PC-9 (cell line): ENCODE data around the gene ARL3. TPM values are rescaled to one million over a fixed set of nuclear protein-coding genes. Genes with fewer than 3 reads are reported as not detected.
A peak's percentile ranks its signal among the peaks of the same experiment; 100 is the strongest.

ENCODE experiments used
- BruUV-seq: library from RNA; stranded (reverse); fragments of 400-500 nt; replicated peaks from 2 replicates; lab custom pipeline; 2021; lab: Mats Ljungman, UMichigan
- CTCF ChIA-PET: fragments of 300-600 bp; sonication (Branson Sonifier 250); formaldehyde crosslinking; loops from one replicate; lab custom pipeline; 2022; ENCODE audit warnings: antibody characterized with exemption; lab: Charles Lee
- POLR2A ChIA-PET: fragments of 300-600 bp; sonication (Branson Sonifier 250); formaldehyde crosslinking; loops from one replicate; lab custom pipeline; 2022; ENCODE audit warnings: antibody characterized with exemption; ENCODE audit not compliant: unreplicated experiment; lab: Charles Lee
- DNase-seq, 2 experiments: peaks; one replicate each; pipeline versions ENCODE4 v3.0.0 to v3.0.0-alpha.2; 2015 to 2022; ENCODE audit warnings: mixed read lengths in 1 of 2
- H2AFZ ChIP-seq: fragments of 200-600 bp; sonication (generic); 2 replicates; pipeline ENCODE4 v1.8.1; 2017; ENCODE audit warnings: antibody characterized with exemption
- H3F3A ChIP-seq: fragments of 200-600 bp; sonication (generic); 2 replicates; pipeline ENCODE4 v1.8.1; 2017; ENCODE audit warnings: antibody characterized with exemption, mild to moderate bottlenecking, low read depth; ENCODE audit not compliant: insufficient read depth
- H3K27ac ChIP-seq: fragments of 200-600 bp; sonication (generic); 2 replicates; pipeline ENCODE4 v1.6.1; 2016; ENCODE audit warnings: mixed run types
- H3K27me3 ChIP-seq: fragments of 200-600 bp; sonication (generic); 2 replicates; pipeline ENCODE4 v1.6.1; 2016; ENCODE audit warnings: low read depth, mixed run types; ENCODE audit not compliant: insufficient read depth
- H3K36me3 ChIP-seq: fragments of 200-600 bp; sonication (generic); 2 replicates; pipeline ENCODE4 v1.6.1; 2016; ENCODE audit warnings: low read depth, mixed run types
- H3K4me1 ChIP-seq: fragments of 200-600 bp; sonication (generic); replicated peaks from 2 replicates; pipeline ENCODE4 v1.6.1; 2016; ENCODE audit warnings: mixed run types; ENCODE audit not compliant: insufficient read depth
- H3K4me2 ChIP-seq: fragments of 200-600 bp; sonication (generic); 2 replicates; pipeline ENCODE4 v1.6.1; 2017; ENCODE audit warnings: mixed run types
- H3K4me3 ChIP-seq: fragments of 200-600 bp; sonication (generic); 2 replicates; pipeline ENCODE4 v1.6.1; 2016; ENCODE audit warnings: mixed run types
- H3K79me2 ChIP-seq: fragments of 200-600 bp; sonication (generic); 2 replicates; pipeline ENCODE4 v1.6.1; 2017; ENCODE audit warnings: low read depth, mixed run types
- H3K9me2 ChIP-seq: fragments of 200-600 bp; sonication (generic); 2 replicates; pipeline ENCODE4 v1.8.1; 2017; ENCODE audit warnings: mild to moderate bottlenecking; ENCODE audit not compliant: insufficient read depth
- H3K9me3 ChIP-seq: fragments of 200-600 bp; sonication (generic); 2 replicates; pipeline ENCODE4 v1.8.1; 2016; ENCODE audit warnings: low read depth; ENCODE audit not compliant: insufficient read depth
- H4K20me1 ChIP-seq: fragments of 200-600 bp; sonication (generic); 2 replicates; pipeline ENCODE4 v1.8.1; 2017; ENCODE audit not compliant: insufficient read depth
- CTCF ChIP-seq: fragments of 200-600 bp; sonication (generic); conservative IDR thresholded peaks from 2 replicates; pipeline ENCODE4 v1.6.1; 2017; ENCODE audit warnings: mixed run types, antibody characterized with exemption, mild to moderate bottlenecking, moderate library complexity
- EZH2 ChIP-seq: fragments of 200-600 bp; sonication (generic); IDR thresholded peaks from 2 replicates; pipeline ENCODE4 v1.8.0; 2017; ENCODE audit warnings: antibody characterized with exemption, low read depth
- intact Hi-C: fragments of 100-400 bp; cut with micrococcal nuclease; formaldehyde crosslinking; loops from one replicate; pipeline ENCODE4 v1.10.0; 2022; ENCODE audit not compliant: unreplicated experiment
- total RNA-seq: library from RNA; stranded (reverse); gene quantifications from 2 replicates; pipeline ENCODE4 v1.2.3, GENCODE V29; 2021

ARL3 gene
- total RNA-seq, 1 experiment from 2014 or later: 9.7 TPM

- POLR2A ChIA-PET: no interaction called here
- CTCF ChIA-PET: no interaction called here
Observed at GRCh38 chr10:102729029-102730026, 15.1 kb upstream of the ARL3 start.

DNA sequence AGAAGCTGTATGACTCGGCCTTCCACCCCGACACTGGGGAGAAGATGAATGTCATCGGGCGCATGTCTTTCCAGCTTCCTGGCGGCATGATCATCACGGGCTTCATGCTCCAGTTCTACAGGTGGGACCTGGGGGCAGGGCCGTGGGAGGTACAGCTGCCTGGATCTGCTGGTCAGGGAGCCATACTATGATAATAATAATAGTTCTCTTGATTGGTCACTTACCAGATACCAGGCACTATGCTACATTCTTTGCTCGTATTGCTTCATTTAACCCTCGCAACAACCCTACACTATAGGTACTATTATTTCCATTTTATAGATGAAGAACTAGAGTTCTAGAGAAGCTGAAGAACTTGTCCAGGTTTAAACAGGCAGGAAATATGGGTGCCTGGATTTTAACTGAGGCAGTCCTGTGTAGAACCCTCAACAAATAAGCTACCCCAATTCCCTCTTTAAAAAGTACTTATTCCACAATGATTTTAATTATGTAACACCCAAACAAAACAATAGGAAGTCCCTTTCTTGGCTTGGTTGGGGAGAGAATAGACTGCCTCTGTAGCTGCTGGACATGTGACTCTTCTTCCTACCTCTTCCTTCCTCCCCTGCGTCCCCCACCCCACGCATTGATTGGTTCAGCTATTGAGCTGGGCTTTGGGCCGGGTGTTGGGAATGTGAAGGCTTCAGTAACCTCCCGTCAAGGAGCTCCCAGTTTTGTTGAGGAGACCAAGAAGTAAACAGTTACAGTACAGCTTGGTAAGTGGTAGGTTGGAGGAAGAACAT lies 13.0 kb upstream of the ARL3 start:
- Histone ChIP-seq H4K20me1 (no peaks in the 10 kb centered on the region), H3K27ac (no peak overlapping the region), H3K4me3 (no peak overlapping the region), H3K4me2 (no peak overlapping the region), H3K9me3 (no peaks in the 10 kb centered on the region), H3K9me2 (no peaks in the 10 kb centered on the region), H3K27me3 (no peaks in the 10 kb centered on the region), H2AFZ (no peak overlapping the region), H3F3A (no peaks in the 10 kb centered on the region), H3K79me2 (no peaks in the 10 kb centered on the region), H3K36me3 (no peaks in the 10 kb centered on the region), H3K4me1 (no peaks in the 10 kb centered on the region)
- intact Hi-C loops: loop anchor here (5.0 to 10.0 kb wide), 2 partner anchors 50 to 108 kb away; partner anchors contain the start of gene CYP17A1
- POLR2A ChIA-PET: interaction anchor here (0.6 kb wide), 1 partner anchor 30 kb away, joined by 10 read pairs; no protein-coding TSS in a partner anchor
- BruUV-seq: no TSS peak
- DNase-seq: no peak
- CTCF ChIA-PET: no interaction called here
- no peak for TF ChIP-seq CTCF
- no peak for TF ChIP-seq EZH2

More at GRCh38 chr10:102729029-102730026, 15.1 kb upstream of the ARL3 start:
- Histone ChIP-seq H3K27me3 (no peaks in the 10 kb centered on the region), H3K9me2 (no peaks in the 10 kb centered on the region), H3K4me3 (no peak overlapping the region), H3K79me2 (no peaks in the 10 kb centered on the region), H3K4me2 (no peak overlapping the region), H3K4me1 (no peaks in the 10 kb centered on the region), H4K20me1 (no peaks in the 10 kb centered on the region), H3K9me3 (no peaks in the 10 kb centered on the region), H2AFZ (no peak overlapping the region), H3F3A (no peaks in the 10 kb centered on the region), H3K36me3 (no peaks in the 10 kb centered on the region), H3K27ac (no peak overlapping the region)
- TF ChIP-seq CTCF (peak; percentile 74), EZH2 (no peak)
- peak in 1 of 2 experiments; percentile 71 for DNase-seq
- BruUV-seq: no TSS peak
- intact Hi-C loops: loop anchor here (1.0 to 10.0 kb wide), 5 partner anchors 52 to 340 kb away; partner anchors contain the start of genes CNNM2 and CYP17A1

- DNase-seq: no peak
- ChIA-PET CTCF (interaction anchor here (0.6 kb wide), 1 partner anchor 28 kb away, joined by 3 read pairs; no protein-coding TSS in a partner anchor), POLR2A (no interaction called here)
- BruUV-seq: no TSS peak
- Histone ChIP-seq H3K4me2 (no peak overlapping the region), H3K9me3 (no peaks in the 10 kb centered on the region), H3K27me3 (no peaks in the 10 kb centered on the region), H3F3A (no peaks in the 10 kb centered on the region), H2AFZ (no peak overlapping the region), H4K20me1 (no peaks in the 10 kb centered on the region), H3K4me1 (no peaks in the 10 kb centered on the region), H3K4me3 (no peak overlapping the region), H3K36me3 (no peaks in the 10 kb centered on the region), H3K79me2 (no peaks in the 10 kb centered on the region), H3K27ac (no peak overlapping the region), H3K9me2 (no peaks in the 10 kb centered on the region)
- TF ChIP-seq CTCF (no peak), EZH2 (no peak)
- intact Hi-C loops: loop anchor here (5.0 to 10.0 kb wide), 2 partner anchors 49 to 109 kb away; partner anchors contain the start of gene CYP17A1
Observed at GRCh38 chr10:102726274-102726673, 12.1 kb upstream of the ARL3 start.
